ENCODE data around the gene PLPPR2.
"Not testable (repeated sequence)": the region's sequence is repeated elsewhere in the genome, so short reads cannot be mapped to it uniquely, and the experiment has no call there.

The PLPPR2 gene, protein sequence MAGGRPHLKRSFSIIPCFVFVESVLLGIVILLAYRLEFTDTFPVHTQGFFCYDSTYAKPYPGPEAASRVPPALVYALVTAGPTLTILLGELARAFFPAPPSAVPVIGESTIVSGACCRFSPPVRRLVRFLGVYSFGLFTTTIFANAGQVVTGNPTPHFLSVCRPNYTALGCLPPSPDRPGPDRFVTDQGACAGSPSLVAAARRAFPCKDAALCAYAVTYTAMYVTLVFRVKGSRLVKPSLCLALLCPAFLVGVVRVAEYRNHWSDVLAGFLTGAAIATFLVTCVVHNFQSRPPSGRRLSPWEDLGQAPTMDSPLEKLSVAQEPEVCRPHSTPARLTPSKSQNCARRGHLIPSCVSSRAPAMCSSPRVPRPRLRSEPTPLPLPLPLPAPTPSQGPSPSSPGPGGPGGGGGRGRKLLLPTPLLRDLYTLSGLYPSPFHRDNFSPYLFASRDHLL
- long read RNA-seq, donor 1, result 0 reads
- long read RNA-seq, donor 2, partial matches to known transcripts, result 0 of 2 reads
- long read RNA-seq, donor 2, other reads (novel, unspliced or antisense), result 0 of 2 reads
- long read RNA-seq, donor 3, partial matches to known transcripts, result 0 of 3 reads
- long read RNA-seq, donor 3, other reads (novel, unspliced or antisense), result 0 of 3 reads
- long read RNA-seq, donor 4, partial matches to known transcripts, result 17 of 18 reads
- long read RNA-seq, donor 4, other reads (novel, unspliced or antisense), result 0 of 18 reads
- long read RNA-seq, donor 5, partial matches to known transcripts, result 0 of 1 reads
- long read RNA-seq, donor 5, other reads (novel, unspliced or antisense), result 0 of 1 reads
- long read RNA-seq, donor 6, partial matches to known transcripts, result 0 of 8 reads
- long read RNA-seq, donor 6, other reads (novel, unspliced or antisense), result 5 of 8 reads
- long read RNA-seq, donor 7, result 0 reads
- long read RNA-seq, donor 8, partial matches to known transcripts, result 0 of 5 reads
- long read RNA-seq, donor 8, other reads (novel, unspliced or antisense), result 0 of 5 reads

DNA sequence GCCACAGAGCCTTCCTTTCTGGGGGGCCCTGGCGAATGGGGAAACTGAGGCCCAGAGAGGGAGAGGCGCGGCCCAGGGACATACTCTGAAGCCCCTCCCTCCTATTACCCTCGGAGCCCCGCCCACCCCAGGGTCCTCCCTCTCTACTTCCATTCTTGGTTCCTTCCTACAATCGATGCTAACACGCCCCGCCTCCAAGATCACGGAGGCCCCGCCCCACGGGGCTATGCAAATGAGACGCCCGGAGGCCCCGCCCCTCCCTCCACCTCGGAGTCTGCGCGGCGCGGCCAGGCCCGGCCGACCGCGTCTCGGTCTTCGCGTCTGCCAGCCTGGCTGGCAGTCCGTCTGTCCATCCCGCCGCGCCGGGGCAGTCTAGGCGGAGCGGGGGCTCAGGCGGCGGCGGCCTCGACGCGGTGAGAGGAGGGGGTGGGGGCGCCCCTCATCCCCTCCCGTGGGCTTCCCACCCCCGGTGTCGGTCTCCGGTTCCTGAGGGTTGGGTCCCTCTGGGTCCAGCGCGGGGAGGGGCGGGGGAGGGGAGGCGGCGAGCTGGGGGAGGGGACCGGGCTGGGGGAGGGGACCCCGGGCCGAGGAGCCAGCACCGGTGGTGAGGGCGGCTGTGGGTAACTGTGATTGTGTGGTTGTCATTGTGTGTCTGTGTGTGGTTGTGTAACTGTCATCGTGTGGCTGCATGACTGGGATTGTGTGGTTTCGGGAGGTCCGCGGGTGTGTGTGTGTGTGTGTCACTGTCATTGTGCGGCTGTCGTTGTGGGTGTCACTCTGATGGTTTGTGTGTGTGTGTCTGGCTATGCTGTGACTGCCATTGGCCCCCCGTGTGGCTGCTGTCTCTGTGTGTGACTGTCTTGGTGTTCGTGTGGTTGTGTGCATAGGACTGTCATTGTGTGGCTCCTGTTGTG is at the start of gene PLPPR2:
TSS of gene PLPPR2 (plus strand) at position 273 of the 914 bp plus-strand sequence. CDS start 2,242 bp downstream, outside the sequence.
- peak; percentile 59 for DNase-seq

DNA sequence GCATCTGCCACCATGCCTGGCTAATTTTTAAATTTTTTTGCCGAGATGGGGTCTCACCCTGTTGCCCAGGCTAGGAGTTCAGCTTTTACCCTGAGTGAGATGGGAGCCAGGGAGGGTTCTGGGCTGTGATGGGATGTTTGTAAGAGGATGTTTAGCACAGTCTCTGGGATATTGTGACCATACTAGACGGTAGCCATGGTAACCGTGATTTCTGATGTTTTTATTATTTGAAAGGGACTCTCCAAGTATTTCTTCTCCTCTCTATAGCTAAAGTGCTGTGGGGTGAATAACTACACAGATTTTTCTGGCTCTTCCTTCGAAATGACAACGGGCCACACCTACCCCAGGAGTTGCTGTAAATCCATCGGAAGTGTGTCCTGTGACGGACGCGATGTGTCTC is 48.9 kb upstream of the PLPPR2 start:
- DNase-seq, result no peak

DNA sequence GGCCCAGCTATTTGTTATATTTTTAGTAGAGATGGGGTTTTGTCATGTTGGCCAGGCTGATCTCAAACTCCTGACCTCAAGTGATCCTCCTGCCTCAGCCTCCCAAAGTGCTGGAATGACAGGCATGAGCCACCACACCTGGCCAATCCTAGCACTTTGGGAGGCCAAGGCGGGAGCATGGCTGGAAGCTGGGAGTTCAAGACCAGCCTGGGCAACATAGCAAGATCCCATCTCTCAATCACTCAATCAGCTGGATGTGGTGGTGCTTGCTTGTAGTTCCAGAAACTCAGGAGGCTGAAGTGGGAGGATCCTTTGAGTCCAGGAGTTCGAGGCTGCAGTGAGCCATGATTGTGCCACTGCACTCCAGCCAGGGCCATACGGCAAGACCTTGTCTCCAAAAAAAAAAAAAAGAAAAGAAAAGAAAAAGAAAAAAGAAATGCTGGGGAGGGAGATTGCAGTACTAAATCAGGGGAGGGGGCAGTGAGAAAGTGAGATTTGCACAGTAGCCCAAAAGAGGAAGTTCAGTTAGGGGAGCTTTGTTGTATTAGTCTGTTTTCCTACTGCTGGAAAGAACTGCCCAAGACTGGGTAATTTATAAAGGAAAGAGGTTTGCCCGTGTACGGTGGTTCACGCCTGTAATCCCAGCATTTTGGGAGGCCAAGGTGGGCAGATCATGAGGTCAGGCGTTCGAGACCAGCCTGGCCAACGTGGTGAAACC is 34.8 kb upstream of the PLPPR2 start:
- DNase-seq, result not testable (repeated sequence)

DNA sequence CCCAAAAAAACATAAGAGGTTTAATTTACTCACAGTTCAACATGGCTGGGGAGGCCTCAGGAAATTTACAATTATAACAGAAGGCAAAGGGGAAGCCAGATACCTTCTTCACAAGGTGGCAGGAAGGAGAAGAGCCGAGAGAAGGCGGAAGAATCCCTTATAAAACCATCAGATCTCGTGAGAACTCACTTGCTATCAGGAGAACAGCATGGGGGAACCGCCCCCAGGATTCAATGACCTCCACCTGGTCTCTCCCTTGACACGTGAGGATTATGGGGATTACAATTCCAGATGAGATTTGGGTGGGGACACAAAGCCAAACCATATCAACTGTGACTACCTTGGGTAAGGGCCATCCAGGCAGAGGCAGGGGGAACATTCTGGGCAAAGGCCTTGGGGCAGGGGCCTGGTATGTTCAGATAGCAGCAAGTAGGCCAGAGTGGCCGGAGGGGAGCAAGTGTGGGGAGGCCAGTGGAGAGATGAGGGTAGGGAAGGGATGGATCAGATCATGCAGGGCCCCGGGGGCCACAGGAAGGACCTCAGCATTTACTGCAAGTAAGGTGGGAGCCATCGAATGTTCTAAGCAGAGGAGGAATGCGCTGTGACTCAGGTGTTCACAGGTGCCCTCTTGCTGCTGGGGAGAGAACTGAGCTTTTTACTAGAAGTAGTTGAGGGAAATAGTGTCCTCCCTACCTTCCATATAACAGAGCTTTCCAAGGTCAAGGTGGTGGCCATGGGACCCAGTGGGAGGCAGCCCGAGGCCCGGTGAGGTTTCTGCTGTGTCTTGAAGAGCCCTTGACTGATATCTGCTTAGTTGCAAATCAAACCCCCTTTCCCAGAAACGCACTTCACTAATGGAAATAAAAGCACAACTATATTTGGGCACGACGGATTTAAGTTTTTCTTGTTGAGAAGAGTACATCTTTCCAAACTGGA is 33.8 kb upstream of the PLPPR2 start:
- no peak for DNase-seq

DNA sequence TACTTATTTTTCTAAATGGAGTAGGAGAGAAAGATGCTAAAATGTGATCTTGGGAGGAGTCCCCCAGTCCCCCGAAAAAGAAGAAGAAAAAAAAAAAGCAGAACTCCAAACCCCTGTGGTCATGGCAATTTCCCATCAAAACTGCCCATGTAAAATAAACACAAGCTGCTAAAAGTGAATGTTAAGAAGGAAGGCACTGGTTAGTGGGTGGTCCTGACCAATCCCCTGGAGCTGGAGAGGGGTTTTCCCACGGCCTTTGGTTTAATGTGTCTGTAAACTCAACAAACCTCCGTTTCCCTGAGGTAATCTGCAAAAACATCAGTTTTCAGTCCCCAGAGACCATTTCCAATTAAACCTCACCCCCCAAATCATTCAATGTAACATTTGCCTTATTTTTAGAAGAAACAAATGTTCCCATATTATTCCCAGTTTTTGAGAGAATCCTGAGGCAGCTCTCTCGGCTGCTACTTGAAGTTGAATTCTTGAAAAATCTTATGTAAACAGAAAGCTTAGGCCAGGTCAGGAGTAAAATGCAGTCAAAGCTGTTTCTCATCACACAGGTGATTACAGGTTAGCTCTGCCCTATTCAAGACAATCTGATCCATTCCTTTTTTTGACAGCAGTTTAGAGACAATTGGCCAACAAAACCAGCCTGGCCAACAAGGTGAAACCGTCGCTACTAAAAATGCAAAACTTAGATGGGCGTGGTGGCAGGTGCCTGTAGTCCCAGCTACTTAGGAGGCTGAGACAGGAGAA is 32.8 kb upstream of the PLPPR2 start:
- no peak for DNase-seq

DNA sequence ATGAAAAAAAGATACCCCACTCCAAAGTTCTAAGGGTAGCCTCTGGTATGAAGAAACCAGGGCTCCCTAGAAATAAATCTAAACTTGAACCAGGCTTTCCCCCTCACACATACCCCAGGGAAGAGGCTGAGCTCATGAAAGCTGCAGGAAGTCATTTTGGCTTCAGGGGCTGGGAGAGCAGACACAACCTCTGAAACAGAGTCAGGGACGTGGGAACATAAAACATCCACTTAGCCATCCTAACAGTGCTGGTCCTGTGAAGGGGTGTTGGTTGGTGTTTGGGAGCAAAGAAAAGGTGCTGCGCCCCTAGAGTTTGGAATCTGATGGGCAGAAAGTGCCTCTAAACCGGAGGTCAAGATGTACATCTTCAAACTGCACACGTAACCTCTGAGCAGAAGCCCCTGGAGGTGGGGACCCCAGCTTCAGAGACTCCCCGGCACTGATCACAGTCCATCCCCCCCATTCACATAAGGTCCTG is 31.6 kb upstream of the PLPPR2 start:
- no peak for DNase-seq

DNA sequence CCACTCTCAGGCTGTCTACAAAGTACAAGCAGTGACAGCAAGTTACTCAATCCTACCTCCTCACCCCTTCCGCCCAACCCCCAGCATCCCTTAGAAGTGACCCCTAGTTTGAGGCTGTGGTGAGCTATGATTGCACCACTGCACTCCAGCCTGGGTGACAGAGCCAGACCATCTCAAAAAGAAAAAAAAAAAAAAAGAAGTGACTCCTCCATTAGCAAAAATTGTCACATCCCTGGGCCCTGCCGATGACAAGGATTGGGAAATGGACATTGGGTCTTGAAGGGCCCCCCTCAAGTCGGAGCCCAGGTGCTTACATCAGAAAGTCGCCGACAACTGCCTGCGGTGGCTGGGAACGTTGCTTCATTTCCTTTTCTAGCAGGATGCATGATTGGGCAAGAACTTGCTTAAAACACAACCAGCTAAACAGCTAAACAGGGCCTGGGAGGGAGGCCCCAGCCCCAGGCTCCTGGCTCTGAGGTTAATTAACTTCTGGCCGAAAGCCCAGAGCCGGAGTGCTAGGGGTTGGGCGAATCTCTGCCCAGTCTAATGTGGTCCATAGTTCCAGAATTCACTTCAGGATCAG is 31.1 kb upstream of the PLPPR2 start:
- DNase-seq, result peak; percentile 59

DNA sequence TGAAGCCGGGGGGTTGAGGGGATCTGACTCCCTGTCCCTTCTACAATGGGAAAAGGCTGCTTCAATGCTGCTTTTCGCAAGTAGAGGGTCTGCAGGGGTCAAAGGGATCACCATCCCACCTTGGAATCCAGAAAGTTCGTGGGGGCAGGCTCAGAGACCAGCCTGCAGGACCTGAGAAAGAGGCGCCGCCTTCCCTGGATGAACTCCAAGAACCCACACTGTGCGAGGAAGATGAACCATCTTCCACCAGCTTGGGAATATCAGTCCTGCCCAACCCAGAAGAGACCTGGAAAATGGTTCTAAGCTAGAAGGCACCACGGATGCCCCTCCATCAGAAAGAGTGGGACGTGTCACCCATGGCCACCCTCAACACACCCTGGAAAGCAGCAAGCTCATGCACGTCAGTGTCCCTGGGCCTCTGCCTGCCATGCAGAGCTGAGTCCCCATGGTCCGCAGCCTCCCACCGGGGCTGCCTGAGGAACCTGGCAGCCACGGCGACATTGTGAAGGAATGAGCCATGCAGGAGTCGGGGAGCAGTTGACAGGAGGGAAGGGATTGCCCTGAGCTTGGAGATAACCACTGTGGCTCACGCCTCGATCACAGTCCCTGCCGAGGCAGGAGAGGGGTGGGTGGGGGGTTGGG is 30.4 kb upstream of the PLPPR2 start:
- DNase-seq, result no peak

DNA sequence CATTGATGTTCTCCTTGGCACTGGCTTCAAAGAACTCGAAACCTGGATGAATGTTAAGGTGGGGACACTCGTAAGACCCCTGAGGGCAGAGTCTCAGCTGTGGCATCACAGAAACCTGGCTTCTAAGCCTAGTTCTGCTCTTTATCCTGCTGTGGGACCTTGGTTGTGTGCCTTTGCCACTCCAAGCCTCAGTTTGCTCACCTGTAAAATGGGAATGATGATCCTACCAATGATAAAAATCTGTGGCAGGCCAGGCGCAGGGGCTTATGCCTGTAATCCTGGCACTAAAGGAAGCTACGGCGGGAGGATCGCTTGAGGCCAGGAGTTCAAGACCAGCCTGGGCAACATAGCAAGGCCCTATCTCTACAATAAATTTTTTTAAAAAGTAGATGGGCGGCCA is 29.7 kb upstream of the PLPPR2 start:
- DNase-seq, result no peak

DNA sequence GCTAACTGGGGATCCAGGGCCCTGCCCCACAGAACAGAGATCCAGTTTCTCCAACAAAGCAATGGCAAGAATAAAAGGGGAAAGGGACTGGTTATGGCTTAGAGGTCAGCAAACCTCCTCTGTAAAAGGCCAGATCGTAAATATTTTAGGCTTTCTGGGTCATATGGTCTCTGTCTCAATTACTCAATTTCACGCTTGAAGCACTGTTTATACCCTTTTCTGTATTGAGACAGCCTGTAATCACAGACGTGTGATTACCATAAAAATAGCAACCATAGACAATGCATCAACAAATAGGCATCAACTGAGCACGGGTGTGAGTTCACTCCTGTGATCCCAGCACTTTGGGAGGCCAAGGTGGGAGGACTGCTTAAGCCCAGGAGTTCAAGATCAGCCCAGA is 25.1 kb upstream of the PLPPR2 start:
- DNase-seq, result no peak

DNA sequence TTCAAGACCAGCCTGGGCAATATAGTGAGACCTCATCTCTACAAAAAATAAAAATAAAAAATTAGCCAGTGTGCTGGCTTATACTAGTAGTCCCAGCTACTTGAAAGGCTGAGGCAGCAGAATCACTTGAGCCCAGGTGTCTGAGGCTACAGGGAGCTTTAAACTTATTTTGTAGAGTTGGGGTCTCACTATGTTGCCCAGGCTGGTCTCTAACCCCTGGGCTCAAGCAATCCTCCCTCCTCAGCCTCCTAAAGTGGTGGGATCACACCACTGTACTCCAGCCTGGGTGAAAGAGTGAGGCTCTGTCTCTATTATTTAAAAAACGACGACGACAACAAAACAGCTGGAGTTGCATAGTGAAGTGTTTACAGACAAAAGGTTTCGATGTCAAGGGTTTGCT is 23.7 kb upstream of the PLPPR2 start:
- DNase-seq, result no peak

DNA sequence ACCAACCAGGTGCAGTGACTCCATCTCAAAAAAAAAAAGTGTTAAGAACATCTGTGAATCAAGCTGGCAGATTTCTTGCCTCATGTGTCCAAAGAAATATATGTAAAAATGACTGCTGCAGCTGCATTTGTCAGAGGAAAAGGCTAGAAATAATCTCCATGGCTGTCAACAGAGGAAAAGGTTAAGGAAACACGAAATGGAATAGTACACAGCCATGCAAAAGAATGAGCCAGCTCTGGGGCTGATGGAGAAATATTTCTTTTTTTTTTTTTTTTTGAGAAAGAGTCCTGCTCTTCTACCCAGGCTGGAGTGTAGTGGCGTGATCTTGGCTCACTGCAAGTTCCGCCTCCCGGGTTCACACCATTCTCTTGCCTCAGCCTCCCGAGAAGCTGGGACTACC is 22.4 kb upstream of the PLPPR2 start:
- DNase-seq, result no peak

DNA sequence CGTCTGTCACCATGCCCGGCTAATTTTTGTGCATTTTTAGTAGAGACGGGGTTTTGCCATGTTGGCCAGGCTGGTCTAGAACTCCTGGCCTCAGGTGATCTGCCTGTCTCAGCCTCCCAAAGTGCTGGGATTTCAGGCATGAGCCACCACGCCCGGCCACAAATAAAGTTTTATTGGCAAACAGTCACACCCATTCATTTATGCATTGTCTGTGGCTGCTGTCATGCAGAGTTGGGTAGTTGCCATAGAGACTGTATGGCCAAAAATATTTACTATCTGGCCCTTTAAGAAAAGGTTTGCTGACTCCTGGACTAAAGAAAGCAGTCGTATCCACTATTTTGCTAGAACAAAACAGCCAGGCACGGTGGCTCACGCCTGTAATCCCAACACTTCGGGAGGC is 21.4 kb upstream of the PLPPR2 start:
- DNase-seq, result not testable (repeated sequence)

DNA sequence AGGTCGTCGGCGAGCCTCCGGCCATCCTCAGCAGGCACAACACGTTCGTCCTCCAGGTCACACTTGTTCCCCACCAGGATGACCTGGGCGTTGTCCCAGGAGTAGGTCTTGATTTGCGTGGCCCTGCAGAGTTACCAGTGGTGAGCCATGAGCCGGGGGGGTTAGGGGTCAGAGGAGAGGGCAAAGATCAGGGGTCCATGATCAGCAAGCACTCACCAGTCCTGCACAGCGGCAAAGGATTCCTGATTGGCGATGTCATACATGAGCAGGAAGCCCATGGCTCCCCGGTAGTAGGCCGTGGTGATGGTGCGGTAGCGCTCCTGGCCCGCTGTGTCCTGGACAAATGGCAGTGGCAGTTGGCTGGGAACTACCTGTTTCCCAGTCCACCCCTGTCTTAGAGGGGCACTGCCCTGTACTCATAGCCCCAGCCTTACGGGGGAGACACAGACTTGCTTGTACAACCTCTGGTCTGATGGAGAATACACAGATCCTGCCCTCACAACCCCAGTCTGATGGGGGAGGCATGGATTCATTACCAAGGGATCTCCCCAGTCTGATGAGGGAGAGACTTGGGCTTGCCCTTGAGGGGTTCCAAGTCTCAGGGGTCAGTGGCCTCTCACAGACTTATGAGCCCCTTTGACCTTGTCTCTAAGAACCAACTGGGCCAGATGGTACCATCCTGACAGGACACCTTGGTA is 19.6 kb upstream of the PLPPR2 start:
- no peak for DNase-seq

DNA sequence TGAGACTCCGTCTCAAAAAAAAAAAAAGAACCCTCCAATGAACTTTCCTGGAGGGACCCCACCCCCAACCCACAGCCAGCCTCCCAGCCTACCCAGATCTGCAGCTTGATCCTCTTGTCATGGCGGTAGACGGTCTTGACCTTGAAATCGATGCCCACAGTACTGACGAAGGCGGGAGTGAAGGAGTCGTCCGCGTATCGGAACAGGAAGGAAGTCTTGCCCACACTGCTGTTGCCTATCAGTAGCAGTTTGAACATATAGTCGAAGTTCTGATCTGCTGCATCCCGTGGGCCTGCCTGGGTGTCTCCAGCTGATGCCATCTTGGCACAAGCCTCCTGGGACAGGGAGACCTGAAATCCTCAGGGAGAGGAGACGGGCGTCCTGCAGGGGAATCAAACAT is 18.2 kb upstream of the PLPPR2 start:
- no peak for DNase-seq

DNA sequence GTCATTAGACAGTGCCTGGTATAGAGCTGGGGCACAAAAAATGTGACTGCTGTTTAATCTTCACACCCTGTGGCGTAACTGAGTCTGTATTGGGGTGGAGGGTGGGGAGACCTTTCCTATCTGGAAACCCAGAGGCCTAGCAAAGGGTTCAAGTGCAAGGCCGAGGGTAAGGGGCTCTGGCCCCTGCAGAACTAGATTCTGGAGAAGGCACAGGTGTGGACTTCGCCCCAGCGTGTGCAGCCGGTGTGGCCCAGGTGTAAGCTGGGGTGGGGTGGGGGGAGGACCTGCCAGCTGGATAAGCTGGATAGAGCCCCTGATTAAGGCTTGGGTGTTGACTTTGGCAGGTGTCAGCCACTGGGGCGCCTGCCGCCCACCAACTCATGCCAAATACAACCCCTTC is 17.1 kb upstream of the PLPPR2 start:
- no peak for DNase-seq

DNA sequence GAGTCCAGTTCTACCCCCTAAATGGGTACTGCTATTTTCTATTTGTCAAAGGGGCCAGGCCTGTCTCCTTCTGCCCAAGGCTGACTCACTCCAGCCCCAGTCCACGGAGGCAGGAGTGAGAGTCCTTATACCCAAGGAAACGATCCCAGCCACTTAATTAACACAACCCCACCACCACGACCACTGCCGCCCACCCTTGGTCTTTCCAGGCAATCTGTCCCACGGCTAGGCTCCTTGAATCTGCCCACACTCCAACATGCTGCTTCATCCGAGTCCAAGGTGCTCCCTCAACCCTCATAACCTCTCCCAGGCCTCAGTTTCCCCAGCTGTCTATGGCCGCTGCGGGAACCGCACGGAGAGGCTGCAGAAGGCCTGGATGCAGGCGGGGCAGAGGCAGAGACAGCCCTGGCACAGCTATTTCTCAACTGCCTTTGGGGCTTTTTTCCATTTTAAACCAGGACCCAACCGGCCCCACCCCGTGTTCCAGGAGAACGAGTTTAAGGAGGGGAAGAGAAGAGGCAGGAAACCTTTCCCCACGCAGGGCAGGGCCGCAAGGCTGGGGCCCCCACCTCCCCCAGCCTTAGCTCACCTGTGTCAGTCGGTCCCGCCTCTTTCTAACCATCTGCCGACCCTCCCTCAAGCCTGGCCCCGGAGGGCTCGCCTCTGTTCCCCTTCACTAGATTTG is 16.5 kb upstream of the PLPPR2 start:
- DNase-seq, result peak; percentile 49
